GM12874 (cell line): ENCODE measurements around the gene LRTM2.

Source experiments
- TF ChIP-seq, protein P1 (sequence below): IDR thresholded peaks from 2 replicates; pipeline ENCODE4 v1.5.1; 2011; ENCODE audit warnings: low read depth, mild to moderate bottlenecking, control low read depth, low read length, moderate library complexity; ENCODE audit not compliant: insufficient read depth

The LRTM2 gene

DNA sequence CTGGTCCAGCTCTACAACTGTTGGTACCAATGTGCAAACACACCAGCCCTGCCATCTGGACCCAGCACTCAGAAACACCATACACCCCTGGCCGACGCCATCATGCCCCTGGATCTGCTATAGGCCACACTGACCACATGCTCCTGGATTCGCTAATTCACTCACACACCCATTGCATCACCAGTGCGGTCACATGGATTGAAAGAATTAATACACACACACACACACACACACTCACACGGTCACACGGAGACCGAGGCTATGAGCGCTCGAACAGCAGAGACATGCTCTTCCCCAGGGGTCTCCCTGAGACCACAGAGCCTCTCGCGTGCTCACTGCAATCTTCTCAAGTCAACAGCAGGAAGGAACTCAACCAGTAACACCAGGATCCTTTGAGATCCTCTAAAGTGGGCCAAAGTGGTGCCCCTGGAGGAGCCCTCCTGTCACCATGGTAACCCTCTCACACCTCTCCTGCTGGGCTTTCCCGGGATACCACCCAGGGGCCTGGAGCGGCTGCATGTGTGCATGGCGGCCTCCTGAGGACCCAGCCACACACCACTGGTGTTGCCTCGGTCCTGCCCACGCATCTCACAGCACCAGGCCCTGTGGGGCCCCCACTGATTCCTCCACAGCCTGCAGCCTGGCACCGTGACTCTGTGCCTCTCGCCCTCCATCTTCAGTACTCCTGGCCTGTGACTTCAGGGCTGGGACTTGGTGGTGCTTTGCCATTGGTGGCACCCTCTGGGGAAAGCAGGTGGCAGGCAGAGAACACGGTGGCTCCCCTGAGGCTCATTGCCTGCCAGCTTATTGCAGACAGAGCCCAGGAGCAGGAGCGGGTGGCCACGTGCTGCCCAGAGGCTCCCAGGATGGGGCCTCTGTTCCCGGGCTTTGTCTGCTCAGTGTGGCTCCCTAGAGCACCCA lies 15.1 kb downstream of the LRTM2 start:
- TF ChIP-seq, protein P1, sequence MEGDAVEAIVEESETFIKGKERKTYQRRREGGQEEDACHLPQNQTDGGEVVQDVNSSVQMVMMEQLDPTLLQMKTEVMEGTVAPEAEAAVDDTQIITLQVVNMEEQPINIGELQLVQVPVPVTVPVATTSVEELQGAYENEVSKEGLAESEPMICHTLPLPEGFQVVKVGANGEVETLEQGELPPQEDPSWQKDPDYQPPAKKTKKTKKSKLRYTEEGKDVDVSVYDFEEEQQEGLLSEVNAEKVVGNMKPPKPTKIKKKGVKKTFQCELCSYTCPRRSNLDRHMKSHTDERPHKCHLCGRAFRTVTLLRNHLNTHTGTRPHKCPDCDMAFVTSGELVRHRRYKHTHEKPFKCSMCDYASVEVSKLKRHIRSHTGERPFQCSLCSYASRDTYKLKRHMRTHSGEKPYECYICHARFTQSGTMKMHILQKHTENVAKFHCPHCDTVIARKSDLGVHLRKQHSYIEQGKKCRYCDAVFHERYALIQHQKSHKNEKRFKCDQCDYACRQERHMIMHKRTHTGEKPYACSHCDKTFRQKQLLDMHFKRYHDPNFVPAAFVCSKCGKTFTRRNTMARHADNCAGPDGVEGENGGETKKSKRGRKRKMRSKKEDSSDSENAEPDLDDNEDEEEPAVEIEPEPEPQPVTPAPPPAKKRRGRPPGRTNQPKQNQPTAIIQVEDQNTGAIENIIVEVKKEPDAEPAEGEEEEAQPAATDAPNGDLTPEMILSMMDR = no peak

DNA sequence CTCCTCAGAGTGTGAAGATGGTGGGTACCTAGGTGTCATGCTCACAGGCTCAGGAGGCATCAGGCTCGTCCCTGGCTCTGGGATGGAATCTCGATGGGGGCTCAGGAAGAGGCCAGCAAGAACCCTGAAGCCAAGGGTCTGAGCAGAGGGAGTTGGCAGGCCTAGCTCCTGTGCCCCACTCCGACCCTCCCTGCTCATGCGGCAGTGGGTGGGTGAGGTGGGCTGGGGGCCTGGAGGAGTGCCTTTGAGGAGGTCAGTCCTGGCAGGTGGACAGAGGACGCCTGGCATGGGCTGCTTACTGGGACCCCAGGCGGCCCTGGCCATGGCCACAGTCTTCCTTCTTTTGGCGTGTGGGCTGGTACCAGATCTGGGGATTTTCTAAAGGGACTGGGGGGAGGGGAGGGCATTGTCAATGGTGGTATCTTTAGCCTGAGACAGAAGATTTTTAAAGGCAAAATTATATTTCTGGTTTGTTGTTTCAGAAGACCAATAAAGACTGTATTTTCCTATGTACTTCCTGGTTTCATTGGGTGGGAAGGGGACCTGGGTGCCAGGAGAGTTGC lies 16.0 kb downstream of the LRTM2 start:
- TF ChIP-seq, protein P1 = no peak

DNA sequence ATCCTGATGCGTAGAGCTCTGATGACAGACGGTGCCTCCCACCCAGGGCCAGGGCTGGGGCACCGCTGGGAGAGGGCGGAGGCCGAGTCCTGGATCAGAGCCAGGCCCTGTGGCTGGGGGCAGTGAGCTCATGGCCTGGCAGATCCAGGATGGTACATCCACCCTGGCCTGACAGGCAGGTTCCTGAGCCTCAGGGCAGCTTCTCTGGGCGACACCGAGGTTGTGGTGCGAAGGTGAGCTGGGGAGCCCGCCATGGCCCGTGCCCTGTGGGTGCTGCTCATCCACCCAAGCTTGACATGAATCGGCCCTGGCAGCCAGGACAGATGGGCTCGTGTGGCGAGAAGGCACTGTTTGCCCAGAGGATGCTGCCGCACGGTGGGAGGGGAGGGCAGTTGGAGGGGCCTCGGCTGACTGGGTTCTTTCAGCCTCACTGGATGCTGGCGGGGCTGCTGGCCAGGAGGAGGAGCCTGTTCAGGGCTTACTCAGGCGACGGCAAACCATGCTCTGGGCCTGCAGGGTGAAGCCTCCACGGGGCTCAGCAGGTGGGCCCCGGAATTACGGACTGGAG lies 16.6 kb downstream of the LRTM2 start:
- TF ChIP-seq, protein P1 = no peak

DNA sequence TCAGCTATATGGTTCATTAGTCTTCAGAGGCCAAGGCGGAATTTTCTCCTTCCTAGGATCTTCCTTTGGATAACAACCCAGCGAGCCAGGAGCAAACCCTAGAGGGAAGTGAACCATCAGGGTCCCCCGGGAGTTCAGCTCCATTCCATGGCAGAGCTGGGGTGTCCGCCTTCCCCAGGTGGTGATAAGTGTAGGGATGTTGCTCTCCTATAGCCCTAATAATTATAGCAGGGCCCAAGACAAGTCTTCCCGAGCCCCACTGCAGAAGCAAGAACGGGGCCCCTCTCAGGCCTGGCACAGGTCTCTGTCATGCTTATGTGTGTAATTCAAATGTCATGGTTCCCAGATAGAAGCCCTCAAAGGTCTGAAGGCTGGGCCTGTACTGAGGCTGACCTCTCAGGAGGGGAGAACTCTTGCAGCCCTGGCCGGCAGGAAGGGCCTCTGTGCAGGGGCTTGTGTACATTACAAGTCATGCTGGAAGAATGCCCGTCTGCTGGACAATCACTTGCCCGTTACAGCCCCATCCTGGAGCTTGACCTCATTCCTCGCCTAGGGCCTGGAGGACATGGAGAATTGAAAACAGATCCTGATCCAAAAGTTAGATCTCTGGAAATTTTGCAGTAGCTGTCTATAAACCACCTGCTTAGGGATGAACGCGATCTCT lies 17.3 kb downstream of the LRTM2 start:
- TF ChIP-seq, protein P1 = no peak

DNA sequence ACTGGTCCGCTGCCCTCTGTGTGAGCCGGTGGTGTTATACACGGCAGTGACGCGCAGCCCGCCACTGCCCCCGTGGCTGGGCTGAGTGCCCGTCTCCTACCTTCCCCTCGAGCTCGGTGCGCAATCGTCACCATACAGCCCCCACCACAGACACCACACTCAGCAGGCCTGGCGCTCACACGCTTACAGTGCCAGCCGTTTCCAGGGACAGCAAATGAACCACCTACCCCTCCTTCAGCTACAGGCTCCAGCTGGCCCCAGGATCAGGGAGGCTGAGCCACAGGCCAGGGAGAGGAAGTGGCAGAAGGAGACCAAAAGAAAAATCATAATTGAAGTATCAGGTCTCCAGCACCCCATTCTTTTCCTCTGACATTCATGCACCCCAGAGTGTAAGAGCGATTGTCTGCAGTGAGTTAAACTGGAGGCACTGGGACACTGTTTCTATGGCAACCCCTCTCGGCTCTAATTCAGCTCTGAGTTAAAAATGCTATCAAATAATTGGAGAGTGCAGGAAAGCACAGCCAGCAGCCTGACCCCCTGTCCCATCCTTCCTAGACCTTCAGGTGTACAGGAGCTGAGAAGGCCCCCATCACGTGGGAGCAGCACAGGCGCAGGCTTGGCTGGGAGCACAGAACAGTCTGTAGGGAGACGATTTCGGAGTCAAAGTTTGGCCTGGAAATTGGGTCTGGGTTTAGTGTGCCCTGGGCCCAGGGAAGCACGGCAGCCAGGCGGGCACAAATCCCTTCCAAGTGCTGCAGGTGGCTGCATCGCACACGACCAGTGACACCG lies 18.0 kb downstream of the LRTM2 start:
- TF ChIP-seq, protein P1 = no peak

DNA sequence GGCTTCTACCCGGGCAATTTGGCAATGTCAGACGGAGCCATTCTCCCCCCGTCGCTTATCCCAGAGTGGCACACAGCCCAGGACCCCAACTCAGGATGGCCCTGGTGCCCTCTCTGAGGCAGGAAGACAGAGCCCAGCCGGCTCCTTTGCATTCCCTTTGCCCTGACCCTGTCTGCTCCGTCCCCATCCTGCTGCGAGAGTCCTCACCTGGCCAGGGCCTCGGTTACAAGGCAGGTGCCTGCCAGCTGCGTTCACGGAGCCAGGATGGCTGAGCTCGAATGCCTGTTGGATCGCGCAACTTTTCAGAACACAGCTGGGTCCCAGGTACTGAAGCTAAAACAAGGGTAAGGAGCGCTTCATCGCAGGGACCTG lies 18.6 kb downstream of the LRTM2 start:
- TF ChIP-seq, protein P1 = no peak
